Thoracic aorta (tissue), 2 donors: ENCODE data around the gene MYLK. TPM values are rescaled to one million over a fixed set of nuclear protein-coding genes. Genes with fewer than 3 reads are reported as not detected.

Source experiments
- ATAC-seq: fragments of 150-250 bp; one replicate; pipeline ENCODE4 v1.8.0; 2017; ENCODE audit warnings: low read depth; ENCODE audit not compliant: insufficient number of reproducible peaks, low FRiP score
- DNase-seq: peaks from one replicate; pipeline ENCODE4 v3.0.0-alpha.2; 2020; ENCODE audit warnings: low spot score
- H3K27ac ChIP-seq, 2 donors: fragments of 200-600 bp; sonication (generic); 1 replicate in 1 of 2; 2 replicates in 1 of 2; pipeline ENCODE4 v1.5.1; 2016; ENCODE audit warnings: mild to moderate bottlenecking in 2 of 2, moderate library complexity in 2 of 2
- H3K27me3 ChIP-seq: fragments of 200-600 bp; sonication (generic); replicated peaks from 2 replicates; pipeline ENCODE4 v1.6.0; 2016; ENCODE audit warnings: mild to moderate bottlenecking; ENCODE audit not compliant: insufficient read depth
- H3K36me3 ChIP-seq: fragments of 200-600 bp; sonication (generic); one replicate; pipeline ENCODE4 v1.5.1; 2016
- H3K4me1 ChIP-seq, 2 donors: fragments of 200-600 bp; sonication (generic); 1 replicate in 1 of 2; 2 replicates in 1 of 2; pipeline versions ENCODE4 v1.5.1 to v1.6.0; 2016; ENCODE audit warnings: low read depth in 2 of 2, mild to moderate bottlenecking in 1 of 2; ENCODE audit not compliant: control insufficient read depth in 1 of 2
- H3K4me3 ChIP-seq: fragments of 200-600 bp; sonication (generic); 2 replicates; pipeline ENCODE4 v1.5.1; 2016; ENCODE audit warnings: mild to moderate bottlenecking
- H3K9me3 ChIP-seq: fragments of 200-600 bp; sonication (generic); 2 replicates; pipeline ENCODE4 v1.5.1; 2016
- CTCF ChIP-seq: fragments of 200-600 bp; sonication (generic); IDR thresholded peaks from one replicate; pipeline ENCODE4 v1.5.1; 2019; ENCODE audit warnings: antibody characterized with exemption
- total RNA-seq, 2 donors: library from RNA; depleted of rRNA; stranded (reverse); fragments of >200 nt; gene quantifications; one replicate each; pipeline versions ENCODE4 v1.1.0 to v1.2.3, GENCODE V29; 2016

The MYLK gene
- total RNA-seq, 2 donors from 2014 or later: 483 to 563 TPM

- Histone ChIP-seq H3K36me3 (peaks cover 8% of the 10 kb centered on the region), H3K4me1 (peaks cover 5 to 39% of the 10 kb centered on the region in 2 donors), H3K9me3 (no peaks in the 10 kb centered on the region), H3K4me3 (no peak overlapping the region), H3K27me3 (no peaks in the 10 kb centered on the region), H3K27ac (no peak overlapping the region)
- no peak for DNase-seq
- TF ChIP-seq CTCF: no peak
- no peak for ATAC-seq
Observed at GRCh38 chr3:123793425-123793824, 90.7 kb downstream of the MYLK start.

DNA sequence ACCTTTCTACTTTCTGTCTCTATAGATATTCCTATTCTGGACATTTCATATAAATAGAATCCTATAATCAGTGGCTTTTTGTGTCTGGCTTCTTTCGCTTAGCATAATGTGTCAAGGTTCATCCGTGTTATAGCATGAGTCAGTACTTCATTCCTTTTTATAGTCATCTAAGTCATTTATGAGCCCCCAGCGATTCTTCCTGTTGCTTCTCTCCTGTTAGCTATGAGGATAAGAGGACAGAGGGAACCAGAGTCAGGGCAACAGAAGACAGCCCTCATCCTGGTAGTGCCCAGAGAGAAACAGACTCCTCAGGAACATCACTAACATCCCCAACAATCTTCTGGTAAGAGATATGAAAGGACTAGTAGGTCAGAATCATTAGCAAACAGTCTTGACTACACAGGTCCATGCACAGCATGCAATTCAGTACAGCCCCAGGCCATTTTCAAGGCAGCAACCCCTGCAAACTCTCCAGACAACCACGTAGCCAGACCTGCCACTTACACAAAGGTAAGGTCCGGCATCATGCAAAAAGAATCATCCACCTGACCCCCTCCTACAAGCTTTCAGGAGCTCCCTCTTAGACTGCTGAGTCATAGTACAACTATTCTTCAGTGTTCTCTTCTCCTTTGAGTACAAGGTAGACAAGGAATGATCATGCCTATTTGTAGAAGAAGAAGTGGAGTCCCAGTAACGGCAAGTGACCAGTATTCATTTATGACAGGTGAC, 91.5 kb downstream of the MYLK start:
- no peak for DNase-seq
- Histone ChIP-seq H3K4me3 (no peak overlapping the region), H3K9me3 (no peaks in the 10 kb centered on the region), H3K4me1 (peaks cover 5 to 38% of the 10 kb centered on the region in 2 donors), H3K27ac (no peak overlapping the region), H3K27me3 (no peaks in the 10 kb centered on the region), H3K36me3 (peaks cover 8% of the 10 kb centered on the region)
- TF ChIP-seq CTCF: no peak
- ATAC-seq: no peak

GRCh38 chr3:123791898-123792297, 92.2 kb downstream of the MYLK start:
- DNase-seq (no peak), ATAC-seq (no peak)
- H3K4me3 ChIP-seq: no peak overlapping the region
- no peaks in the 10 kb centered on the region for H3K9me3 ChIP-seq
- peaks cover 5 to 38% of the 10 kb centered on the region in 2 donors for H3K4me1 ChIP-seq
- no peak overlapping the region for H3K27ac ChIP-seq
- no peak for TF ChIP-seq CTCF
- H3K27me3 ChIP-seq: no peaks in the 10 kb centered on the region
- H3K36me3 ChIP-seq: peaks cover 8% of the 10 kb centered on the region

DNA sequence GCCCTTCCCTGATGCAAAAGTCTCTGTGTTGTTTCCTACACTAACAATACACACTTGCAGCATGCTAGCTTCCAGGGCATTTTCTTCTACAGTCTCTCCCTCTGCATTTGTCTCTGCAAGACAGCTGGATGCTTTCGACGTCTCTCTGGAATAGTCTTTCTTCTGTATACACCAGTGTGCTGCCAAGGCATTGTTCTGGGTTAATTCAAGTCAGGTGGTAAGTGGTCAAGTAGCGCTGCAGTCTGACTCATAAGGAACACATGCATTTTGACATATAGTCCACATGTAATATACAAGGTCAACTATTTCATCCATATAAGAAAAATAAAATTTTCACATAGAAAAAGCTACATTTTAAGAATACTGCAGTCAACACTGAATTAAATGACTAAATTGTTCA, 92.7 kb downstream of the MYLK start:
- peaks cover 5 to 38% of the 10 kb centered on the region in 2 donors for H3K4me1 ChIP-seq
- no peak for TF ChIP-seq CTCF
- no peaks in the 10 kb centered on the region for H3K9me3 ChIP-seq
- ATAC-seq: no peak
- no peak overlapping the region for H3K27ac ChIP-seq
- H3K36me3 ChIP-seq: peaks cover 8% of the 10 kb centered on the region
- no peak overlapping the region for H3K4me3 ChIP-seq
- H3K27me3 ChIP-seq: no peaks in the 10 kb centered on the region
- DNase-seq: no peak

DNA sequence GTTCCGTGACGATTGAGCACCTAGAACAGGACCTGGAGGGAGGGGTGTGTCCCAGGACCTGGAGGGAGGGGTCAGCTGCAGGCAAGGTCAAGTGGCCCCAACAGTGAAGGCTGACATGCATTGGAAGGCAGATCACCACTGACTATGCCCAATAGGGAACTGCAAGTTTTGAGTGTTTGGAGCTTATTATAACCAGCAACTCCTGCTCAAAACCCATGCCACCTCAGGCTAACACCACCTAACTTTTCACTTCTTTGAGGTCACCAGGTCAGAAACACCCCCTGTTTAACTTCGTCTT, 93.1 kb downstream of the MYLK start:
- peaks cover 8% of the 10 kb centered on the region for H3K36me3 ChIP-seq
- H3K9me3 ChIP-seq: no peaks in the 10 kb centered on the region
- H3K27ac ChIP-seq: no peak overlapping the region
- peaks cover 5 to 38% of the 10 kb centered on the region in 2 donors for H3K4me1 ChIP-seq
- no peak for ATAC-seq
- no peak overlapping the region for H3K4me3 ChIP-seq
- H3K27me3 ChIP-seq: no peaks in the 10 kb centered on the region
- DNase-seq: no peak
- no peak for TF ChIP-seq CTCF
